DND-41 (cell line): ENCODE data around the gene IFT20.
"Not testable (repeated sequence)": the region's sequence is repeated elsewhere in the genome, so short reads cannot be mapped to it uniquely, and the experiment has no call there.

ENCODE experiments used
- CTCF ChIP-seq: IDR thresholded peaks from 2 replicates; pipeline ENCODE4 v1.5.1; 2012; ENCODE audit warnings: borderline replicate concordance, low read length, moderate library complexity, mild to moderate bottlenecking; ENCODE audit not compliant: poor library complexity, severe bottlenecking; ENCODE audit errors: extremely low read depth
- EZH2 ChIP-seq: IDR thresholded peaks from 3 replicates; pipeline ENCODE4 v1.6.1; 2012; ENCODE audit warnings: borderline replicate concordance, low read depth, mild to moderate bottlenecking, moderate library complexity, low read length, inconsistent platforms; ENCODE audit not compliant: severe bottlenecking

DNA sequence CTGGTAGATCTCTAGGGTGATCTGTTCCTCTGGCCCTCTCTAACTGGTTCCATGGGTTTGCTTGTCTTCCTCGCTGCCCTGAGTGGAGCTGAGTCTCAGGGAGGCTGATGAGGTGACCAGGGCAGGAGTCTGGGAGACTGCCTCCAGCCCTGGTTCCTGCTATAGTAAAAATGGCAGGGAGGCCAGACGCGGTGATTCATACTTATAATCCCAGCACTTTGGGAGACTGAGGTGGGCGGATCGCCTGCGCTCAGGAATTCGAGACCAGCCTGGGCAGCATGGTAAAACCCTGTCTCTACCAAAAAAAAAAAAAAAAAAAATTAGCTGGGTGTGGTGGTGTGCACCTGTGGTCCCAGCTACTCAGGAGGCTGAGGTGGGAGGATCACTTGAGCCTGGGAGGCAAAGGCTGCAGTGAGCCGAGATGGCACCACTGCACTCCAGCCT is 3.5 kb upstream of the IFT20 start:
- TF ChIP-seq CTCF, EZH2: not testable (repeated sequence)
